CD4-positive, CD25-positive, alpha-beta regulatory T cell (primary cell): ENCODE data around the gene RTL10. TPM values are rescaled to one million over a fixed set of nuclear protein-coding genes. Genes with fewer than 3 reads are reported as not detected.

Source experiments
- ATAC-seq, 2 donors: fragments of 150-1000 bp; cut with Tn5 transposase; one replicate each; pipeline ENCODE4 v1.10.0; 2021; ENCODE audit warnings: low read depth in 2 of 2, moderate number of reproducible peaks in 2 of 2, moderate library complexity in 1 of 2
- DNase-seq, 3 donors: peaks; one replicate each; pipeline versions ENCODE4 v3.0.0 to v3.0.0-alpha.2; 2012 to 2022; ENCODE audit warnings: mixed read lengths in 1 of 3
- H3K27ac ChIP-seq: one replicate; pipeline ENCODE4 v1.7.0; 2013; ENCODE audit warnings: mild to moderate bottlenecking, low read length; ENCODE audit not compliant: insufficient read depth, poor library complexity, severe bottlenecking
- H3K27me3 ChIP-seq: one replicate; pipeline ENCODE4 v1.7.0; 2013; ENCODE audit warnings: low read length; ENCODE audit not compliant: control insufficient read depth, insufficient read depth
- H3K36me3 ChIP-seq: one replicate; pipeline ENCODE4 v1.7.0; 2013; ENCODE audit warnings: mild to moderate bottlenecking, low read length, moderate library complexity; ENCODE audit not compliant: control insufficient read depth, insufficient read depth
- H3K4me1 ChIP-seq: 2 replicates; pipeline ENCODE4 v1.7.0; 2013; ENCODE audit warnings: mild to moderate bottlenecking, low read length; ENCODE audit not compliant: insufficient read depth, control insufficient read depth, poor library complexity, severe bottlenecking
- H3K4me3 ChIP-seq: one replicate; pipeline ENCODE4 v1.7.0; 2013; ENCODE audit warnings: low read depth, mild to moderate bottlenecking, low read length, moderate library complexity
- H3K9me3 ChIP-seq, 2 experiments: 1 replicate in 1 of 2; 2 replicates in 1 of 2; pipeline ENCODE4 v1.7.0; 2013; ENCODE audit warnings: low read length in 2 of 2, mild to moderate bottlenecking in 1 of 2, moderate library complexity in 1 of 2; ENCODE audit not compliant: control insufficient read depth in 2 of 2
- H3K27ac Mint-ChIP-seq, 3 donors: one replicate each; pipeline ENCODE4 v1.8.0; 2020 to 2022; ENCODE audit warnings: mild to moderate bottlenecking in 3 of 3, mixed read lengths in 3 of 3, moderate library complexity in 2 of 3
- H3K27me3 Mint-ChIP-seq: one replicate; pipeline ENCODE4 v1.8.0; 2022; ENCODE audit warnings: mild to moderate bottlenecking, mixed read lengths
- H3K36me3 Mint-ChIP-seq: one replicate; pipeline ENCODE4 v1.8.0; 2020; ENCODE audit warnings: mixed read lengths
- H3K4me1 Mint-ChIP-seq, 4 donors: one replicate each; pipeline ENCODE4 v1.8.0; 2020 to 2022; ENCODE audit warnings: mixed read lengths in 4 of 4, mild to moderate bottlenecking in 1 of 4
- H3K4me3 Mint-ChIP-seq, 4 donors: one replicate each; pipeline ENCODE4 v1.8.0; 2020 to 2022; ENCODE audit warnings: mild to moderate bottlenecking in 4 of 4, mixed read lengths in 4 of 4, moderate library complexity in 3 of 4
- H3K9me3 Mint-ChIP-seq, 7 donors: one replicate each; pipeline ENCODE4 v1.8.0; 2020 to 2022; ENCODE audit warnings: mixed read lengths in 7 of 7, mild to moderate bottlenecking in 3 of 7, moderate library complexity in 2 of 7
- polyA plus RNA-seq, 4 donors: library from polyadenylated mRNA; unstranded; fragments of 300-500 nt; fragmentation: Illumina TruSeq; gene quantifications; one replicate each; pipeline ENCODE4 v1.2.3, GENCODE V29; 2021
- total RNA-seq: library from RNA; stranded (reverse); gene quantifications from one replicate; pipeline ENCODE4 v1.2.3, GENCODE V29; 2022

Gene RTL10
- total and polyA plus RNA-seq, 5 donors from 2014 or later = 7.5 to 18.8 (median 12.2) TPM

GRCh38 chr22:19862619-19863246 is 8.1 kb upstream of the RTL10 start:
- peaks cover 6% of the 10 kb centered on the region for H3K36me3 Mint-ChIP-seq
- Histone ChIP-seq H3K4me3 (no peak overlapping the region), H3K4me1 (no peaks in the 10 kb centered on the region), H3K27me3 (no peaks in the 10 kb centered on the region), H3K36me3 (no peaks in the 10 kb centered on the region), H3K27ac (no peak overlapping the region), H3K9me3 (no peaks in the 10 kb centered on the region)
- H3K27me3 Mint-ChIP-seq = no peaks in the 10 kb centered on the region
- peaks cover 7 to 21% (median 18%) of the 10 kb centered on the region in 4 donors for H3K4me1 Mint-ChIP-seq
- H3K27ac Mint-ChIP-seq = peak overlapping the region in 1 of 3 donors; percentile 13
- no peak for DNase-seq
- H3K9me3 Mint-ChIP-seq = no peaks in the 10 kb centered on the region
- no peak for ATAC-seq
- H3K4me3 Mint-ChIP-seq = peak overlapping the region in 1 of 4 donors; percentile 61

DNA sequence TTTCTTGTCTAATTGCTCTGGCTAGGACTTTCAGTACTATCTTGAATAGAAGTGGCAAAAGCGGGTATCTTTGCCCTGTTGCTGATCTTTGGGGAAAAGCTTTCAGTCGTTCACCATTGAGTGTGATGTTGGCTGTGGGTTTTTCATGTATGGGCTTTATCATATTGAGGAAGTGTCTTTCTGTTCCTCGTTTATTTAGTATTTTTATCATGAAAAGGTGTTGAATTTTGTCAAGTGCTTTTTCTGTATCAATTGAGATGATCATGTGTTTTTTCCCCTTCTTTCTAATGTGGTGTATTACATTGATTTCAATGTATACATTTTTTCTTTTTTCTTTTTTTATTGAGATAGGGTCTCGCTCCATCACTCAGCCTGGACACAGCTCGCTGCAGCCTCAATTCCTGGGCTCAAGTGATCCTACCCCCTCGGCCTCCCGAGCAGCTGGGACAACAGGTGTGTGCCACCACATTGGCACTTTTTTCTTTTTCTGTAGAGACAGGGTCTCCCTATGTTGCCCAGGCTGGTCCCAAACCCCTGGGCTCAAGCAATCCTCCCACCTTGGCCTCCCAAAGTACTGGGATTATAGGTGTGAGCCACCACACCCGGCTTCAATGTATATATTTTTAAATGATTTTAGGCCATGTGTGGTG is 5.3 kb upstream of the RTL10 start:
- Mint-ChIP-seq H3K4me1 (peaks cover 8 to 34% (median 24%) of the 10 kb centered on the region in 4 donors), H3K9me3 (no peaks in the 10 kb centered on the region), H3K27ac (peak overlapping the region in 2 of 3 donors; percentile 52 to 56), H3K27me3 (no peaks in the 10 kb centered on the region), H3K4me3 (no peak overlapping the region), H3K36me3 (peaks cover 6% of the 10 kb centered on the region)
- Histone ChIP-seq H3K27me3 (no peaks in the 10 kb centered on the region), H3K4me1 (peaks cover 18% of the 10 kb centered on the region), H3K4me3 (no peak overlapping the region), H3K9me3 (no peaks in the 10 kb centered on the region), H3K36me3 (no peaks in the 10 kb centered on the region), H3K27ac (no peak overlapping the region)
- DNase-seq (no peak), ATAC-seq (no peak)

- peaks cover 6% of the 10 kb centered on the region for H3K36me3 Mint-ChIP-seq
- peaks cover 34% of the 10 kb centered on the region for H3K4me1 ChIP-seq
- H3K4me1 Mint-ChIP-seq = peaks cover 15 to 53% (median 40%) of the 10 kb centered on the region in 4 donors
- no peak overlapping the region for H3K4me3 ChIP-seq
- peak overlapping the region; percentile 36 to 99 (median 92) for H3K4me3 Mint-ChIP-seq
- no peak for ATAC-seq
- no peaks in the 10 kb centered on the region for H3K9me3 ChIP-seq
- H3K9me3 Mint-ChIP-seq = no peaks in the 10 kb centered on the region
- H3K27me3 ChIP-seq = no peaks in the 10 kb centered on the region
- H3K36me3 ChIP-seq = no peaks in the 10 kb centered on the region
- DNase-seq = no peak
- peak overlapping the region; percentile 86 for H3K27ac ChIP-seq
- H3K27me3 Mint-ChIP-seq = no peaks in the 10 kb centered on the region
- peak overlapping the region; percentile 63 to 76 (median 67) for H3K27ac Mint-ChIP-seq
Measured at GRCh38 chr22:19857382-19857781, 2.7 kb upstream of the RTL10 start.

GRCh38 chr22:19855504-19856409 is 1.1 kb upstream of the RTL10 start:
- Mint-ChIP-seq H3K4me1 (peaks cover 15 to 61% (median 41%) of the 10 kb centered on the region in 4 donors), H3K36me3 (no peaks in the 10 kb centered on the region), H3K27ac (peak overlapping the region; percentile 91 to 97 (median 95)), H3K4me3 (peak overlapping the region; percentile 93 to 99 (median 97)), H3K27me3 (no peaks in the 10 kb centered on the region), H3K9me3 (no peaks in the 10 kb centered on the region)
- no peaks in the 10 kb centered on the region for H3K27me3 ChIP-seq
- peaks cover 45% of the 10 kb centered on the region for H3K4me1 ChIP-seq
- H3K27ac ChIP-seq = peak overlapping the region; percentile 86
- ATAC-seq = peak; percentile 3 to 15
- no peaks in the 10 kb centered on the region for H3K9me3 ChIP-seq
- H3K36me3 ChIP-seq = peaks cover 14% of the 10 kb centered on the region
- H3K4me3 ChIP-seq = peak overlapping the region; percentile 73
- DNase-seq = peak in 2 of 3 donors; percentile 34 to 74

DNA sequence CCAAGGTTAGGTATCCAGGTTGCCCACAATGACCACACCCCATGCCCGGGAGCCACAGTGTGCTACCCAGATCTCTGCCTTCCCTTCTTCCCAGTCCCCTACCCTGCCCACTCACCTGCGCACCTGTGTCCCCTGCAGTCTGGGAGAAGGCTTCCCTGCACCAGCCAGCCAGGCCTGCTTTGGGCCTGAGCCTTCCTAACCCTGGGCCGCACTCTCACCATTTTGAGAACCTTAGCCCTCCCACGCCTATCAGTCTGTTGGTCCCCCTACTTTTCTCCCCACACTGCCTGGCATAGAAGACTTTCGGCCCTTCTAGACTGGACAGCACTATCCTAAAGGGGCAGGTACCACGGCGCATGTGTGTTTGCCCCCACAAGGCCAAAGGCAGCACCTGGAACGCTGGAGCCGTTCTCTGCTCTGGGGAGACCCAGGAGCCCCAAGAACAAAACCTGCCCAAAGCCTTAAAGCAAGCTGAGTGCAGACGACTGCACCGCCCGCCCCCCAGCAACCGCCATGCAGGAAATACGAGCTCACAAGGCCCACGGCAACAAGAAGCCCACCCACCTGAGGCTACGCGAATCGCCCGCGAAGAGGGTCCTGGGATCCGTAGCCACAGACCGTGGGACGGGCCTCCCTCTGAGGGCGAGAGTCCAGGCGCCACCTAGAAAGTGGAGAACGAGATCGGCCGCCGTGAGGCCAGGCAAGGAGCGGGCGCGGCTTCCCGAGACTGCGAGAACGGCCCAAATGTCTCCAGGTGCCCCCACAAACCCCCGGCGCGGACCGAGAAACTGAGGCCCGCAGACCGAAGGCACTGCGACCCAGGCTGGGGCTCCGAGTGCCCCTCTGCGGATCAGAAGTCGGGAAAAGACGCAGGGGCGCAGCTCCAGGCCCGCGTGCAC is 546 bp downstream of the RTL10 start:
- peaks cover 4% of the 10 kb centered on the region for H3K36me3 Mint-ChIP-seq
- H3K4me1 Mint-ChIP-seq = peaks cover 15 to 65% (median 41%) of the 10 kb centered on the region in 4 donors
- Histone ChIP-seq H3K4me1 (peaks cover 45% of the 10 kb centered on the region), H3K36me3 (peaks cover 14% of the 10 kb centered on the region), H3K4me3 (peak overlapping the region; percentile 74), H3K27ac (peak overlapping the region; percentile 86), H3K27me3 (no peaks in the 10 kb centered on the region), H3K9me3 (no peaks in the 10 kb centered on the region)
- H3K9me3 Mint-ChIP-seq = peaks cover 0 to 1% (median 0%) of the 10 kb centered on the region in 7 donors
- H3K27me3 Mint-ChIP-seq = no peaks in the 10 kb centered on the region
- ATAC-seq (no peak), DNase-seq (peak in 2 of 3 donors; percentile 19 to 47)
- peak overlapping the region; percentile 50 to 97 (median 95) for H3K27ac Mint-ChIP-seq
- H3K4me3 Mint-ChIP-seq = peak overlapping the region; percentile 93 to 99 (median 97)

DNA sequence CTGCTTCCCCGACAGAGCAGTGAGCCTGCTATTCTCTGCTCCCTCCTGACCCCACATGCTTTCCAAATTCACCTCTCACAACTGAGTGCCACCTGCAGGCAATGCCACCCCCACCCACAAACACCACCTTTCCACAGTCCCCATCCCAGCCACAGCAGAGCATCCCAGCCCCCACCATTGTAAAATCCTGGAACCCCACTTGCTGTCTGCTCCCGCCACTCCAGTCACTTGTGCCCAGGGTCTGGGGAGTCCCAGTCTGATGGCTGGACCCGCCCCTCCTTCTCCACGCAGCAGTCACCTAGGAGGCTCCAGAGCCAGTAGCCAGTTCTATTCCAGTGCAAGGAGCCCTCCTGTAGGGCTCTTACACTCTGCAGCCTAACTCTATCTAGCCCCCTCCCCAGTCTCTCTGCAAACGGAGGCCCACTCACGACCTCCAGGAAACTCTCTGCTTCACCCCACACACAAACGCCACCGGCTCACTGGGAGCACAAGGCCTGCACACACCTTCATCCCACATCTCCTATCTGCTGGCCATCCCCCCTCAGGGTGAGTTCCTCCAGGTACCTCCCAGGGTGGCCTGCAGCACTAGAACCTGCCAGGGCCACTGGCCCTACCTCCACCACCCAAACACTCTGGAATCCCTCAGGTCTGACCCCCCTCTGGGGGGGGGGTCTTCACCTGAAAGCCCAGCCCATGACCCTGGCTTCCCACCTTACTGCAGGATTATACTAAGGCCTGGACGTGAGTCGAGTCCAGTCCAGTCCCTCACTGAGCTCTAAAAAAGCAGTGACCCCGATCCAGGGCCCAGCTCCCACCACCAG is 1.4 kb downstream of the RTL10 start:
- Mint-ChIP-seq H3K27me3 (no peaks in the 10 kb centered on the region), H3K9me3 (peaks cover 0 to 1% (median 0%) of the 10 kb centered on the region in 7 donors), H3K4me3 (peak overlapping the region; percentile 93 to 99 (median 97)), H3K4me1 (peaks cover 14 to 66% (median 41%) of the 10 kb centered on the region in 4 donors), H3K36me3 (peaks cover 4% of the 10 kb centered on the region), H3K27ac (peak overlapping the region; percentile 50 to 97 (median 95))
- DNase-seq = no peak
- Histone ChIP-seq H3K36me3 (peaks cover 14% of the 10 kb centered on the region), H3K9me3 (no peaks in the 10 kb centered on the region), H3K27me3 (no peaks in the 10 kb centered on the region), H3K27ac (peak overlapping the region; percentile 33), H3K4me1 (peaks cover 50% of the 10 kb centered on the region), H3K4me3 (peak overlapping the region; percentile 74)
- ATAC-seq = no peak
